Mesendoderm (in vitro differentiated cells): Measurements from ENCODE around the gene SESN1.

Experiments used
- DNase-seq: peaks from one replicate; pipeline ENCODE4 v3.0.0; 2013
- H2AK5ac ChIP-seq: 2 replicates; pipeline ENCODE4 v1.6.1; 2013; ENCODE audit warnings: low read length, inconsistent platforms
- H2BK120ac ChIP-seq: 2 replicates; pipeline ENCODE4 v1.6.1; 2013; ENCODE audit warnings: low read depth, mild to moderate bottlenecking, low read length, moderate library complexity, mixed read lengths
- H2BK15ac ChIP-seq: replicated peaks from 2 replicates; pipeline ENCODE4 v1.6.1; 2013; ENCODE audit warnings: low read depth, mild to moderate bottlenecking, moderate library complexity
- H2BK5ac ChIP-seq: 2 replicates; pipeline ENCODE4 v1.6.1; 2013; ENCODE audit warnings: low read length, inconsistent platforms
- H3K18ac ChIP-seq: 2 replicates; pipeline ENCODE4 v1.6.1; 2013; ENCODE audit warnings: mild to moderate bottlenecking, low read length, mixed read lengths
- H3K23ac ChIP-seq: one replicate; pipeline ENCODE4 v1.6.1; 2013; ENCODE audit warnings: low read length
- H3K27ac ChIP-seq: 2 replicates; pipeline ENCODE4 v1.5.1; 2013; ENCODE audit warnings: low read depth, mild to moderate bottlenecking, inconsistent platforms, low read length, moderate library complexity
- H3K27me3 ChIP-seq: 2 replicates; pipeline ENCODE4 v1.6.1; 2013; ENCODE audit warnings: low read length, control low read depth, mild to moderate bottlenecking, inconsistent platforms; ENCODE audit not compliant: insufficient read depth, poor library complexity
- H3K36me3 ChIP-seq: 2 replicates; pipeline ENCODE4 v1.6.1; 2013; ENCODE audit warnings: low read length, inconsistent platforms; ENCODE audit not compliant: control insufficient read depth, insufficient read depth
- H3K4ac ChIP-seq: one replicate; pipeline ENCODE4 v1.6.1; 2013; ENCODE audit warnings: low read depth, mild to moderate bottlenecking, low read length, moderate library complexity
- H3K4me1 ChIP-seq: 2 replicates; pipeline ENCODE4 v1.6.1; 2013; ENCODE audit warnings: low read depth, low read length, inconsistent platforms; ENCODE audit not compliant: control insufficient read depth
- H3K4me2 ChIP-seq: 2 replicates; pipeline ENCODE4 v1.6.1; 2013; ENCODE audit warnings: low read length
- H3K4me3 ChIP-seq: 2 replicates; pipeline ENCODE4 v1.5.1; 2013; ENCODE audit warnings: mild to moderate bottlenecking, low read length
- H3K56ac ChIP-seq: one replicate; pipeline ENCODE4 v1.6.1; 2013; ENCODE audit warnings: low read length
- H3K79me1 ChIP-seq: 2 replicates; pipeline ENCODE4 v1.6.1; 2013; ENCODE audit warnings: low read length, inconsistent platforms
- H3K79me2 ChIP-seq: 2 replicates; pipeline ENCODE4 v1.6.1; 2013; ENCODE audit warnings: mild to moderate bottlenecking, low read length; ENCODE audit not compliant: control insufficient read depth, insufficient read depth
- H3K9ac ChIP-seq: 2 replicates; pipeline ENCODE4 v1.6.1; 2013; ENCODE audit warnings: low read length, inconsistent platforms
- H4K5ac ChIP-seq: one replicate; pipeline ENCODE4 v1.6.1; 2013; ENCODE audit warnings: low read length
- H4K8ac ChIP-seq: one replicate; pipeline ENCODE4 v1.6.1; 2013; ENCODE audit warnings: low read depth, mild to moderate bottlenecking, control low read depth, low read length, moderate library complexity
- WGBS: extraction: QIAGEN DNeasy Blood & Tissue Kit; methylation state at CpG from one replicate; pipeline ENCODE4 v1.1.7; 2013; ENCODE audit warnings: low lambda C conversion rate, missing lambda C conversion rate; ENCODE audit not compliant: insufficient coverage; ENCODE audit errors: extremely low coverage; 5-methylcytosine and 5-hydroxymethylcytosine counted together

SESN1 gene

GRCh38 chr6:109008054-109008453, 86.6 kb downstream of the SESN1 start:
- no peak overlapping the region for H2AK5ac ChIP-seq
- no peak overlapping the region for H3K23ac ChIP-seq
- H4K5ac ChIP-seq: no peak overlapping the region
- H3K9ac ChIP-seq: no peak overlapping the region
- H2BK15ac ChIP-seq: no peak overlapping the region
- H3K4me3 ChIP-seq: no peak overlapping the region
- H3K27me3 ChIP-seq: no peaks in the 10 kb centered on the region
- H3K56ac ChIP-seq: no peak overlapping the region
- no peaks in the 10 kb centered on the region for H3K4me1 ChIP-seq
- H2BK120ac ChIP-seq: no peak overlapping the region
- no peak overlapping the region for H3K4ac ChIP-seq
- H3K18ac ChIP-seq: no peak overlapping the region
- no peak overlapping the region for H3K27ac ChIP-seq
- H3K79me1 ChIP-seq: no peaks in the 10 kb centered on the region
- no peaks in the 10 kb centered on the region for H3K36me3 ChIP-seq
- H4K8ac ChIP-seq: no peak overlapping the region
- H3K4me2 ChIP-seq: no peak overlapping the region
- no peak for DNase-seq
- no peaks in the 10 kb centered on the region for H3K79me2 ChIP-seq
- no peak overlapping the region for H2BK5ac ChIP-seq
- no CpG with 5 or more reads among the region's 4 CpGs for WGBS

GRCh38 chr6:109007521-109007920, 87.1 kb downstream of the SESN1 start:
- no peak overlapping the region for H2AK5ac ChIP-seq
- H3K4me3 ChIP-seq: no peak overlapping the region
- no peak overlapping the region for H3K18ac ChIP-seq
- no peak overlapping the region for H3K4me2 ChIP-seq
- no peaks in the 10 kb centered on the region for H3K79me2 ChIP-seq
- H3K27ac ChIP-seq: no peak overlapping the region
- H2BK5ac ChIP-seq: no peak overlapping the region
- no peaks in the 10 kb centered on the region for H3K79me1 ChIP-seq
- H3K4me1 ChIP-seq: no peaks in the 10 kb centered on the region
- no peak overlapping the region for H4K8ac ChIP-seq
- H3K9ac ChIP-seq: no peak overlapping the region
- H2BK15ac ChIP-seq: no peak overlapping the region
- no peak for DNase-seq
- no CpG with 5 or more reads among the region's 3 CpGs for WGBS
- H3K36me3 ChIP-seq: no peaks in the 10 kb centered on the region
- no peaks in the 10 kb centered on the region for H3K27me3 ChIP-seq
- H3K23ac ChIP-seq: no peak overlapping the region
- H2BK120ac ChIP-seq: no peak overlapping the region
- H3K4ac ChIP-seq: no peak overlapping the region
- H4K5ac ChIP-seq: no peak overlapping the region
- no peak overlapping the region for H3K56ac ChIP-seq

GRCh38 chr6:109006818-109007217, 87.8 kb downstream of the SESN1 start:
- H3K27ac ChIP-seq: no peak overlapping the region
- H3K4me1 ChIP-seq: no peaks in the 10 kb centered on the region
- no peak overlapping the region for H4K5ac ChIP-seq
- H3K4me2 ChIP-seq: no peak overlapping the region
- H2AK5ac ChIP-seq: no peak overlapping the region
- no peaks in the 10 kb centered on the region for H3K27me3 ChIP-seq
- H3K36me3 ChIP-seq: no peaks in the 10 kb centered on the region
- no peak overlapping the region for H3K4ac ChIP-seq
- WGBS: no CpG with 5 or more reads among the region's 1 CpG
- no peak overlapping the region for H3K9ac ChIP-seq
- no peak for DNase-seq
- no peak overlapping the region for H3K23ac ChIP-seq
- H2BK120ac ChIP-seq: no peak overlapping the region
- H3K79me2 ChIP-seq: no peaks in the 10 kb centered on the region
- no peaks in the 10 kb centered on the region for H3K79me1 ChIP-seq
- H3K56ac ChIP-seq: no peak overlapping the region
- H2BK15ac ChIP-seq: no peak overlapping the region
- H3K4me3 ChIP-seq: no peak overlapping the region
- no peak overlapping the region for H4K8ac ChIP-seq
- H3K18ac ChIP-seq: no peak overlapping the region
- no peak overlapping the region for H2BK5ac ChIP-seq

- no peak overlapping the region for H3K27ac ChIP-seq
- no peak overlapping the region for H3K4me2 ChIP-seq
- H3K79me2 ChIP-seq: no peaks in the 10 kb centered on the region
- DNase-seq: no peak
- H3K79me1 ChIP-seq: no peaks in the 10 kb centered on the region
- H3K56ac ChIP-seq: no peak overlapping the region
- no peak overlapping the region for H3K9ac ChIP-seq
- no peak overlapping the region for H3K18ac ChIP-seq
- H4K5ac ChIP-seq: no peak overlapping the region
- H3K27me3 ChIP-seq: no peaks in the 10 kb centered on the region
- H2BK5ac ChIP-seq: no peak overlapping the region
- no peak overlapping the region for H2BK120ac ChIP-seq
- no peak overlapping the region for H2BK15ac ChIP-seq
- H3K23ac ChIP-seq: no peak overlapping the region
- H3K4ac ChIP-seq: no peak overlapping the region
- H3K4me1 ChIP-seq: no peaks in the 10 kb centered on the region
- H2AK5ac ChIP-seq: no peak overlapping the region
- no peak overlapping the region for H3K4me3 ChIP-seq
- H3K36me3 ChIP-seq: no peaks in the 10 kb centered on the region
- no peak overlapping the region for H4K8ac ChIP-seq
Observed at GRCh38 chr6:109002882-109003281, 91.8 kb downstream of the SESN1 start.

GRCh38 chr6:109002051-109002697, 92.5 kb downstream of the SESN1 start:
- Histone ChIP-seq H3K36me3 (no peaks in the 10 kb centered on the region), H2AK5ac (no peak overlapping the region), H3K4me3 (no peak overlapping the region), H3K23ac (no peak overlapping the region), H2BK15ac (no peak overlapping the region), H2BK5ac (no peak overlapping the region), H3K4ac (no peak overlapping the region), H3K27ac (no peak overlapping the region), H3K79me2 (no peaks in the 10 kb centered on the region), H2BK120ac (no peak overlapping the region), H3K9ac (no peak overlapping the region), H3K27me3 (no peaks in the 10 kb centered on the region), H3K56ac (no peak overlapping the region), H4K8ac (no peak overlapping the region), H3K79me1 (no peaks in the 10 kb centered on the region), H4K5ac (no peak overlapping the region), H3K4me2 (no peak overlapping the region), H3K18ac (peak overlapping the region; percentile 51), H3K4me1 (no peaks in the 10 kb centered on the region)
- no CpG with 5 or more reads among the region's 3 CpGs for WGBS
- no peak for DNase-seq

- Histone ChIP-seq H2BK15ac (no peak overlapping the region), H3K4me2 (no peak overlapping the region), H3K9ac (no peak overlapping the region), H3K23ac (no peak overlapping the region), H2BK5ac (no peak overlapping the region), H3K27ac (no peak overlapping the region), H3K4me1 (no peaks in the 10 kb centered on the region), H3K79me1 (no peaks in the 10 kb centered on the region), H3K4me3 (no peak overlapping the region), H2BK120ac (no peak overlapping the region), H2AK5ac (no peak overlapping the region), H3K18ac (no peak overlapping the region), H3K36me3 (no peaks in the 10 kb centered on the region), H3K79me2 (no peaks in the 10 kb centered on the region), H3K27me3 (no peaks in the 10 kb centered on the region), H3K56ac (no peak overlapping the region), H4K8ac (no peak overlapping the region), H3K4ac (no peak overlapping the region), H4K5ac (no peak overlapping the region)
- DNase-seq: no peak
- WGBS: no CpG with 5 or more reads among the region's 7 CpGs
Observed at GRCh38 chr6:109001291-109001894, 93.3 kb downstream of the SESN1 start.
